Hematopoietic multipotent progenitor cell treated with erythropoietin and hydrocortisone succinate and interleukin-3 and kit ligand, for 17 days (in vitro differentiated cells): Measurements from ENCODE around the gene COL20A1.

ENCODE experiments used
- DNase-seq: peaks from one replicate; pipeline ENCODE4 v3.0.0-alpha.2; 2015; ENCODE audit warnings: low spot score

COL20A1 gene

DNA sequence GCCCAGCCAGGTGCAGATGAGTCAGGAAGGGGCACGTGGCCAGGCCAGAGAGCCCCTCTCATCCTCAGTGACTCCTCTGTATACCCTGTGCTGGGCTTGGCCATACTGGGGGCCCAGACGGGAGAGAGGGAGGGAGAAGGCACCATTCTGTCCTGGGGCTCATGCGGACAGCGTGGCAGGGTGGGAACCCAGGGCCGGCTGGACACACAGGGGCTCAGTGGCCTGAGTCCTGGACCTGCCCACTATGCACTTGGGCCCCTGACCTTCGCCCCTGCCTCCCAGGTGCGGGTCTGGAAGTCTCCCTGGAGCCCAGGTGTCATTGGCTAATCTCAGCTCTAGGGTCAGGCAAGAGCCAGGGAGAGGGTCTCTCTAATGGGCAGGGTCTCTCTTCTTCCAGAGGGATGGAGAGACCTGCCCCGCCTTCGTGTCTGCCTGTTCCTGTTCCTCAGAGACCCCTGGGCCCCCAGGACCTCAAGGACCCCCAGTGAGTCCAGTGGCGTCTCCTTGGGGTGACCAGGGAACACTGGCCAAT is 27.7 kb downstream of the COL20A1 start:
- no peak for DNase-seq

DNA sequence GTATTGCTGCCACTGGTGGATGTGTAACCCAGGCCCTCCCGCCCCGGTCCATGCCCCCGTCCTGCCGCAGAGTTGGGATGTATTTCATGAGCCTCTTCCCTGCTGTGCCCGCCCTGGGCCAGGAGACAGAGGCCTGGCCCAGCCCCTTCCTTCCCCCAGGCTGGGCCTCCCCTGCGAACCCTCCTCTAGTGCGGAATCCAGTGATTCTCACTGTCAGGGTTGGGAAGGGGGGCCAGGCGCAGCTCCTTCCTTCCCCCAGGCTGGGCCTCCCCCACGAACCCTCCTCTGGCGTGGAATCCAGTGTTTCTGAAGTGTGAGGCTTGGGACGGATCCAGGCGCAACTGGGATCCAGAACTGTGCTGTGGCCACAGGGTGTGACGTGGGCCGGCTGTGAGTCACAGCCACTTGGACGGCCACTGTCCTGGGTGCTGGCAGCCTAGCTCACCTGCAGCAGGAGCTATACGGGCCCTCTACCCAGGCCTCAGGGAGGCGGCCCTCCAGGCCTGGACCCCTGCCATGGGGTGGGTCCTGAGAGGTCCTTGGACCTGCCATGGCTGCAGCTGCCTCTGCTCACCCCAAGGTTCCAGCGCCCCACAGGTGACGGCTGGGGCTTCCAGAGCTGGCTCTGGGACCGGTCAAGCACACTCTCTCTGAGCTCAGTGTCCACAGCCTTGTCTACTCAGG is 28.3 kb downstream of the COL20A1 start:
- no peak for DNase-seq

DNA sequence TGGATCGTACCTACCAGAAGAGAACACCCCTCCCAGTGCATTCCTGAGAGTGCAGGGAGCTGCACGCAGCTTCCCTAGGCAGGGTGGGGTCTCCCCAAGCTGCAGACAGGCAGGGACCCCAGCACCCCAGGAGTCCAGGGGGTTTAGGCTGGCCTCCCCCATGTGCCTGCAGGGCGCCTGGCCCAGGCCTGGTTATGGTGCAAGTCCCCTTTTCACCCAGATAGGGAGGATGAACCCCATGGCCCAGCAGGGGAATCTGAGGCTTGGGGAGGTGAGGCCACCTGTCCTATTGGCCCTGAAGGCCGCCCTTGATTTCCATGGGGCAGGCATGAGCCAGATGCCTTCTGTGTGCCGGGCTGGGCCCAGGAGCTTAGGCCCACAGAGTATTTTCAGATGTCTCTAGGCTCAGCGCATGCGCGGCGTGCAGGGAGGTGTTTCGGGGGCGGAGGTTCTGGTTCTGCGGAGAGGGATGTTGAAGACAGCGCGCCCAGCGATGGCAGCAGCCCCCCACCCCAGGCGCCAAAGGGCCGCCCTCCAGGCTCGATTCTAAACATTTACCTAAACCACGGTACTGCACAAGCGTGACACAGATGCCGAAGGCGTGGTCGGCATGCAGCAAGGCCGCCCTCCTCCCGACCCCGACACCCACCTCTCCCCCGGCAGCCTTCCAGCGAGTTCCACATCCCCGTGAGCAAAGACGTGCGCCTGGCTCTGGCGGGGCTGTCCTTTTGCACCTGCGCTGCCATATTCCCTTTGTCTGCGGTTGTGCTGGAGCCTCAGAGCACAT is 29.4 kb downstream of the COL20A1 start:
- no peak for DNase-seq

DNA sequence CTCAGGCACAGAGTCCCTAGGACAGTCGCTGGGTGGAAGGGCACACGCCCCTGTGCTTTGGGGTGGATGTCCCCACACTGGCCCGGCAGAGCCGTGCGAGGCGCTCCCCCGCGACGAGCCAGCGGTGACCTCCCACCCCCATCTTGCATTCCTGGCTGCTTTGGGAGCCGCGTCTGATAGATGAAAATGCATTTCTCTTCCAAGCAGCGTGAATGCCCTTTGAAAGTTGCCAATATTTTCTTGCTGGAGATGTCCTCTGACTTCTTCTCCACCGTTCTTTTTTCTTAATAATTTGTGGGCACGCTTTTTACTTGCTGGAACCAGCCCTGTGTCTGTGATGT is 29.9 kb downstream of the COL20A1 start:
- DNase-seq, result no peak

DNA sequence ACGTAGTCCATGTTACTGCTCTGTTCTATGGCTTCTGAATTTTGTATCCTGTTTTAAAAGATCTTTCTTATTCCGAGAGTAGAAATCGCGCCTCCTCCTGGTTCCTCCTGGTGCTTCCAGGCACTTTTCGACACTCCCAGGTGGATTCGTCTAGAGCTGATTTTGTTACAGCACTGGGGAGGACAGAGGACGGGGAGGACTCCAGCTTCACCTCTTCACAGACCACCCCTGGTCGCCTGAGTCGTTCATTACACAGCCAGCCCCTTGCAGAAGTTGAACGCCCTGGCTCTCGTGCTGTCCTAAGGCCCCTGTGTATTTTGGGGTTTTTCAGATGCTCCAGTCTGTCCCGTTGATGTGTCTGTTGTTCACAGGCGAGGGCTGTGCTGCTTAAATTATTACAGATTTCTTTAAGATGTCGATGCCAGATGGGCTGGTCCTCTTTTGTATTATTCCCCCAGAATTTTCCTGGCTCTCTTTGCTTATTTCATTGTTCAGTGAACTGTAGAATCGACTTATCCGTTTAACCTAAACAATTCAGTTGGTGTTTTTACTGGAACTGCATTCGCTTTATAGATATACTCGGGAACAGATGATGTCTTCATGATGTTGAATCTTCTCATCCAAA is 30.5 kb downstream of the COL20A1 start:
- DNase-seq, result no peak

DNA sequence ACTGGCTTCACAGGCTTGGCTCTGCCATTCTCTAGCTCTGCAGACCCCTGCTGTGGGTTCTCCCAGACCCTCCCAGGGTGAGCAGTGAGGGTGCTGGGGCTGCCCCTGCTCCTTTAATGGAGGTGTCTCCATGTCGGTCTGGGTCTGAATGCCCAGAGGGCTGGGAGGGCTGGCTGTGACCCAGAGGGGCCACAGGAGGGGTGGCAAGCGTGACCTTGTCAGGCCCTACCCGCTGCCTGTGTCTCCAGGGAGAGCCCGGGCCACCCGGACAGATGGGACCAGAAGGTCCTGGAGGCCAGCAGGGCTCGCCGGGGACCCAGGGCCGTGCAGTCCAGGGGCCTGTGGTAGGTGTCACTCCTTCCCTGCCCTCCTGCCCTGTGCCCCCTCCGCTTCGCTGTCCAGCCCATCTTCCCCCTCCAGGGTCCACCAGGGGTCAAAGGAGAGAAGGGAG is 32.1 kb downstream of the COL20A1 start:
- DNase-seq, result no peak

DNA sequence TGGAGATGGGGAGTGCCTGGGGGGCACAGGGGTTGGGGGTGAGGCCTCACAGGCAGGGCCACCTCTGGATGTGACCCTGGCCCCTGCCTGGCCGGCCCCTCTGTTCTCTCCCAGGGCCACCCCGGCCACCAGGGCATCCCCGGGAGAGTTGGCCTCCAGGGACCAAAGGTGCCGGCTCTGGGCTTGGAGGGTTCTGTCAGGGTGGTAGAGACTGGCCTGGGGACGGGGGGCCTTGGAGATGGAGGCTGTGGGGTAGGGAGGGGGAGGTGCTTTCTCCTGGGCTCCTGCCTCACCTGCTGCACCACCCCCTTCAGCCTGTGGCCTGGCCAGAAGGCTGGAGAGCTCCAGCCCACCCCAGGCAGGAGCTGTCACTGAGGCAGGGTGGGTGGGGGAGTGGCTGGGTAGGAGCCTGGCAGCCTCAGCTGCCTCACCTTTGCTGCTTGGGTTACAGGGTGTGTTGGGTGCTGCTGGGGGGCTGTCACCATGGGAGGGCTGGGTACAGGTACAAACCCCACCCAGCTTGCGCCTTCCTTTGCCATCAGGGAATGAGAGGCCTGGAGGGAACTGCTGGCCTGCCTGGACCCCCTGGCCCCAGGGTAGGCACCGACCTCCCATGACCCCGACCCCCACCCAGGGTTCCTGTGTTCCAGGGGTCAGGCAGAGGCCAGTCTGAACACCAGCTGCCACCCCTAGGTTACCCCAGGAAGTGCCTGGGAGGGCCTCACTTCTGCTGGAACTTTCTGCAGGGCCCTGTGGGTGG is 32.7 kb downstream of the COL20A1 start:
- DNase-seq, result no peak

DNA sequence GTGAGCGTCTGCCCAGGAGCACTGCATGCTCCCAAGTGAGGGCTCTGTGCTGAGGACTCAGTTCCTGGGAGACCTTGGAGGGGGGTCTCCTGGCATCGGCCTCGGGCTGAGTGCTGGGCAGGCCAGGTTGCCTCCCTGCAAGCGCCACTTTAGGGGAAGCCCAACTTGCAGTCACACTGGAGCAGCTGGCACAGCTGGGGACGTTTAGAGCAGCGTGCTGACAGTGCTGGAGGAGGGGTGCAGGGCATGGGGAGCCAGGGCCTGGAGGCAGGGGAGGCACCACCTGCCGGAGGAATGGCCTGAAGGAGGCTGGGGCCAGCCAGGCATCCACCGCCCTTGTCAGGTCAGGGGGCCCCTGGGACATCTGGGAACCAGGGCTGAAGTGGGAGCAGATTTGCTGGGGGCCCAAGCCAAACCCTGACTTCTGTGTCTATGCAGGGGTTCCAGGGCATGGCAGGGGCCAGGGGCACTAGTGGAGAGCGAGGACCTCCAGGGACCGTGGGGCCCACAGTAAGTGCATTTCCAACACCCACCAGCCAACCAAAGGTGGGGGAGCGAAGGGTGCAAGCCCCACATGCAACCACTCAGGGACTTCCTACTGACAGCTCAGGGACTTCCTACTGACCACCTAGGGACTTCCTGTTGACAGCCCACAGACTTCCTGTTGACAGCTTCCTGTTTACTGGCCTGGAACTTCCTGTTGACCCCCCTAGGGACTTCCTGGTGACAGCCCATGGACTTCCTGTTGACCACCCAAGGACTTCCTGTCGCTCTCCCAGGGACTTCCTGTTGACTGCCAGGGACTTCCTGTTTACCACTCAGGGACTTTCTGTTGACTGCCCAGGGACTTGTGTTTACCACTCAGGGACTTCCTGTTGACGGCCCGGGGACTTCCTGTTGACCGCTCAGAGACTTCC is 33.6 kb downstream of the COL20A1 start:
- no peak for DNase-seq

DNA sequence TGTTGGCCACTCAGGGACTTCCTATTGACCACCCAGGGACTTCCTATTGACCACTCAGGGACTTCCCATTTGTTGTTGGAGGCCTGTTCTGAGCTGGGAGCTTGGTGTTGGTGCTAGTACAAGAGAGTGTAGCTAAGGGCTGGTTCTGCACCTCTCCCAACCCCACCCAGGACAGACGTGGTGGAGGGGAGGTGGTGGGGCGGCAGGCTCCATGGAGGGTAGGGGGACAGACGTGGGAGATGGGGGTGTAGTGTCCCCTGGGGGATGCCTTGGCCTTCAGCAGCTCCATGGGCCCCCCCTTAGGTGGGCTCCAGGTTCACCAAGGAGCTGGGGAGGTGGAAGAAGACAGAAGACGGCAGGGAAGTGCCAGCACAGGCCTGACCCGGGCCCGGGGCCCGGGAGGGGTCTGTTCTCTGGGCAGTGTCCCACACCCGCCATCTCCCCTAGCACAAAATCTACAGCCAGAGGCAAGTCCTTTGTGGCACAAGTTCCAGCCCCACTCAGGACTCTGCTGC is 34.3 kb downstream of the COL20A1 start:
- no peak for DNase-seq

DNA sequence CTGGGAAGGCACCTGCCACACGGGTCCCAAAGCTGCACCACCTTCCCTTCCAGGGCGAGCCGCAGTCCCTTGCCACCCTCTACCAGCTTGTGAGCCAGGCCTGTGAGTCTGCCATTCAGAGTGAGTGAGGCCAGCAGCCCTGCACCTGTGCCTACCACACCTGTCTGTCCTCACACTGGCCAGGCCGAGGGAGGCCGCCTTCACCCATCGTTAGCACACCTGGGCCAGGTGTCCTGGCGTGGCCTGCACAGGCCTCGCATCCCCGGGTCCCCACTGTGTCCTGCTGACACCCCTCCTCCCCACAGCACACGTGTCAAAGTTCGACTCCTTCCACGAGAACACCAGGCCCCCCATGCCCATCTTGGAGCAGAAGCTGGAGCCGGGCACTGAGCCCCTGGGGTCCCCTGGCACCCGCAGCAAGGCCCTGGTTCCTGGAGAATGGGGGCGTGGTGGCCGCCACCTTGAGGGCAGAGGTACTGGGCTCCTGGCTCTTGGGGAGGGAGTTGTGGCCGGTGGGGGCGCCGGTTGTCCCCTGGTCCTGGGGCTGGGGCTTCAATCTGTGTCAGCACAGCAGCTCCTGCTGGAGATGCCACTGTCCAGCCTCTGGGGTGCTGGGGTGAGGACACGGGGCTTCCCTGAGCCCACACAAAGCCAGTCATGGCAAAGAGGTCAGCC is 35.2 kb downstream of the COL20A1 start:
- no peak for DNase-seq

DNA sequence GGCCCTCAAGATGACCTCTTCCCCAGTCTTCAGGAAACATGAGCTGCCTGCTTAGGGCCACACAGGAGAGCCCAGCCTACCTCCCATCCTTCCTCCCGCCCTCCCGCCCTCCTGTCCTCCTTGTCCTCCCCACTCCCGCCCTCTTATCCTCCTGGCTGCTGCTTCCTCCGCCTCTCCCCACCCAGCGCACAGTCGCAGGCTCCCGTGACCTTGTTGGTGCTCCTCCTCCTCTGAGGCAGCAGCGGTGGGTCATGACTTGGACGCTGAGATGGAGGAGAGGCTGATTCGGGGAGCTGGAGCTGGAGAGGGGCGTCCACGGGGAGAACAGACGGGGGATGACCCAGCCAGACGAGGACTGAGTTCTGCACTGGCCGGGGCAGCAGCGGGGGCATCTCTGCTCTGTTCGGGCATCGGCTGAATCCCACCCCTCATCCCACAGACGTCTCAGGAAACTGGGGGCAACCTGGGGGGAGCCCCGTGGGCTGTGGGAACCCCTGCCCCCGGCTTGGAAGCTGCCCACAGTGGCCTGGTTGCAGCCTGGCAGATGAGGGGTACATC is 35.8 kb downstream of the COL20A1 start:
- DNase-seq, result no peak

DNA sequence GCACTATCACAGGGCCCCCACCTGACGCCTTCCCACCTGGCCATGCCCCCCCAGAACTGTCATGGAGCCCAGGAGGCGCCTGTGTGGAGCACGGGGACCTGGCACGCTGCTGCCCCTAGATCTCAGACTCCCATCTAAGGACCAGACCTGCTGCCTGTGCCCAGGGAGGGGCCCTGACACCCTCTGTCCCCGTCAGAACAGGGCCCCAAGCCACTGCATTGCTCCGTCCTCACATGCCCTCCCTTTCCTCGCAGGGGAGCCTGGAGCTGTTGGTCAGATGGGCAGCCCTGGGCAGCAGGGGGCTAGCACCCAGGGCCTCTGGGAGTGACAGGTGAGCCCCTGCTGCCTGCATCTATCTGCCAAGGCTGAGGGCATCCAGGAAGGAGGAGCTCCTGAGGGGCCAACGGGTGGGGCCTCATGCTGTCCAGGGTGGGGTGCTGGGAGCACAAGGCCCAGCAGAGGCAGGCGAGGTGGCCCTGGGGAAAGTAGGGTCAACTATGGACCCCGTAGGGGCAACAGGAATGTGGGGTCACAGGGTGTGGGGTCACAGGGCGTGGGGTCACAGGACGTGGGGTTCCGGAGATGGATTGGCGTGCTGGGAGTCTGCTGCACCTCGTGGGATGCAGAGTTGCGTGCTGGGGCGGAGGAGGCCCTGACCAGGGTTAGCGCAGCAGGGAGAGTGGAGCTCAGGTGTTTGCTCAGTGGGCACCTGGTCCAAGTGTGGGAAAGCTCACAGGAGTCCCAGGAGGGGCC is 36.5 kb downstream of the COL20A1 start:
- DNase-seq, result no peak

DNA sequence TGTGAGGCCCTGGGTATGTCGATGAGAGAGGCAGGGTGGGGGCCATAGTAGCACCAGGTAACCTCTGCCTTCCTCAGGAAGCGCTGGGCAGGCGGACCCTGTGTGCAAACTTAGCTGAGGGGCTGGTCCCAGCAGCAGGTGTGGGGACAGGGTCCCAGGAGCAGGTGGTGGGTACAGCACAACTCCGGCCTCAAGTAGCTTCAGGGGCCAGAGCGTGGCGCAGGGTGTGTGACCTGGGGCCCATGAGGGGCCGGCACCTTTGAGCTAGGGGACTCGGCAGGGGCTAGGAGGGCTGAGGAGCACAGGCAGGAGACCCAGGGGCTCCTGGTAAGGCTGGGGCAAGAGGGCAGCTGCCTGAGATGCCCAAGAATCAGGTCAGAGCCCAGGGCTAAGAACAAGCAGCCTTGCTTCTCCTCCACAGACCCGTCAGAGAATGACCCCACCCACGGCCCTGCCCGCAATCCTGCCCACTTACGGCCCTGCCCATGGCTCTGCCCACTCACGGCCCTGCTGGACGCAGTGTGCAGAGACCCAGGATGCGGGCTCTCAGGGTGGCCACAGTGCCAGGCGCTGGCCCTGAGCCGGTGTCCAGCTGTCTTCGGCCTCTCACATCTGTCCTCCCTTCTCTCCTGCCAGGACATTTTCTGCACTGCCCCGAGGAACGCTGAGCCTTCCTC is 37.2 kb downstream of the COL20A1 start:
- DNase-seq, result no peak

DNA sequence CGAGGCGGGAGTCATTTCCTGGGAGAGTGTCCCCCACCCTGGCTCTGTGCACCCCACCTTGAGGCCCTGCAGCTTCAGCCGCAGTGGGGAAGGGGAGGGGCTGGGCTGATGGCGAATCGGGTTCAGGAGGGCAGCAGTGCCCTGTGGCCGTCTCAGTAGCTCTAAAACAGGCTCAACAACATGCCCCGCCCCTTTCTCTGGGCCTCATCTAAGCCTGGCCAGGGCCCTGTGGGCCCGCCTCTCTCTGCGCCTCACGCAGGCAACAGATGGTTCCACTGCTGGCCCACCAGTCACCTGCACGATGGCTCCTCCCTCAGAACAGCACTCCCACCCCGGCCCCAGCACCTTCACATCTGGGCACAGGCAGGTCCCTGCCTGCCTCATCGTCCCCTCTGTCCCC is 38.0 kb downstream of the COL20A1 start:
- no peak for DNase-seq

DNA sequence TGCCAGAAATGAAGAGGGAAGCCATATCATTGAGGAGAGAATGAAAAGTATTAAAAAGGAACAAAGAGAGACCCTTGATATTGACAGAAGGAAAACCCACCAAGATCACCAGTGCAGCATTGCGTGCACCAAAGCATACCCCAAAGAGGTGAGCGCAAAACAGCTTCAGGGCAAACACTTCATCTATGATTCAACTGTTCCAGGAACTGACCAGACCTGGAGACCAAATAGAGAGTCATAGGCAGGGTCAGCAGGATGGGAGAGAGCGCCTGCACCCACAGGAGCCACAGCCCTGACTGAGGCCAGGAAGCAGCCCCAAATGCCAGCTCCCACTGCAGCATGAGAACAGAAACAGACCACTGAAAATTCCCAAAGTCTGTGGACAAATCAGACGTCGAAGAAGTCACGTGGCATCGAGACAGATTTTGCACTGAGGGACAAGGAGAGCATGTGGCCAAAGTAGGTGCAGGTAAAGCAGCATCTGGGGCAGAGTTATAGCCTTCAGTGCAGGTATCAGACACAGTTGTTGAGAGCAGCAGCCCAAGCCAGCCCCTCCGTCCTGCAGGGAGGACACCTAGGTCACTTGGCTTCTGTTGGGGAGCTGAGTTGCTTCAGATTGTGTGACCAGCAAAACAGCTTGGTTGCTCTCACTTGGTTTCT is 38.9 kb downstream of the COL20A1 start:
- no peak for DNase-seq

DNA sequence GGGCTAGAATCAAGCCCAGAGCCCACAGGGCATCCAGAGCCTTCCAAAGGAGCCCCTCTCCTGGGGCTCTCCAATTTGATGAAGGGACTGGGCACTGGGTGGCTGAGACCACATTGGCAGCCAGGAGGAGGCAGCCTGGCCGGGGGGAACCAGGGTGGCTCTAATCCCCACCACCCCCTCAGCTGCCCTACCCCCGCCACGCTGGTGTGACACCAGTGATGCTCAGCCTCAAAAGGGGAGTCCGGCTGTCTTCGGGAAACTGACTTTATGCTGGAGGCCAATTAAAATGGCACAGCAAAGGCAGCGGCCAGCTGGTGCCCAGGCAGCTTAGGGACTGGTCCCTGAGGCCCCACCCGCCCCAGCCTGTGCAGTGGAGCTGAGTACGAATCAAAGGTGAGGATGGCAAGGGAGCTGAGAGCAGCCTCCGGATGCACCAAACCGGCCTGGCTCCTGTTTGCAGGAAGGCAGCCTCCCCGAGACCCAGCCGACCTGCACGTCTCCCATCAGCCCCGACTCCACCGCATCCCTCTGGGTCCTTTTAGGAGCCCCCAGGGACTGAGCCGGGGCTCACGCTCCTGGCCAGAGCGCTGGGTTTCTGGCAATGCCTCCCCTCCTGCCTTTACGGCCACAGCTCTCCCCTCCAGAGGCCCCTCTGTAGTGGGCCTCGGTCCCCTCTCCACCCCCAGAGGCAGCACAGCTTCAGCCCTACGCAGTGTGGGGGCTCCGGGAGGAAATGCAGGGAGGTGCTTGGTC is 39.7 kb downstream of the COL20A1 start:
- DNase-seq, result no peak

DNA sequence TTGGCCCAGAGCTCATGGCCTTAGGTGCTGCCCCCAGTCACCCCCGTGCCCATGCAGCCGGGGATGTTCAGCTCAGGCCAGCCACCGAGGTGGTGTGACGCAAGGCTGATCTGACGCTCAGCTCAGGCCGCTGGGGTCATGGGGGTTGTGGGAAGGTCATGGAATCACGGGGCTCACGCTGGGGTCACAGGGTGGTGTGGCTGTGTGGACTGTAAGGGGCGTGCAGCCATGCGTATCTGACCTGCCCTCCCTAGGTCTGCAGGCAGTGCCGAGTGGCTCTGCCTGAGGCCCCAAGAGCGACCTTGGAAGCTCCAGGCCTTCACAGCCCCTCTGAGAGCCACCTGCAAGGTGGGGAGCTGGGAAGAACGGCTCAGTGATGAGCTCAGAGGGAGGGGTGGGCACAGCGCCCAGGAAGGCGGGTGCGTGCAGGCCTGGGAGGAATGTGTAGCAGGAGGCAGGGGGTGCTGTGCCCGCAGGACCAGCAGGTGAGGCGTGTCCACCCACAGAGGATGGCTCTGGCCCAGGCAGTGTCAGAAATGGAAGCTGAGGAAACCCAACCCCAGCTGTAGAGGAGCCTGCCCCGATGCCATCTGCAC is 40.4 kb downstream of the COL20A1 start:
- no peak for DNase-seq
